GM21723 (cell line): ENCODE measurements around the gene RBM44.
"Not testable (repeated sequence)": the region's sequence is repeated elsewhere in the genome, so short reads cannot be mapped to it uniquely, and the experiment has no call there.

Experiments used
- ATAC-seq: cut with Tn5 transposase; IDR thresholded peaks from one replicate; pipeline ENCODE4 v1.9.1; 2021; ENCODE audit warnings: mild to moderate bottlenecking, moderate library complexity; ENCODE audit not compliant: unreplicated experiment

Gene RBM44

GRCh38 chr2:237841051-237841450 is 42.5 kb downstream of the RBM44 start:
- no peak for ATAC-seq

DNA sequence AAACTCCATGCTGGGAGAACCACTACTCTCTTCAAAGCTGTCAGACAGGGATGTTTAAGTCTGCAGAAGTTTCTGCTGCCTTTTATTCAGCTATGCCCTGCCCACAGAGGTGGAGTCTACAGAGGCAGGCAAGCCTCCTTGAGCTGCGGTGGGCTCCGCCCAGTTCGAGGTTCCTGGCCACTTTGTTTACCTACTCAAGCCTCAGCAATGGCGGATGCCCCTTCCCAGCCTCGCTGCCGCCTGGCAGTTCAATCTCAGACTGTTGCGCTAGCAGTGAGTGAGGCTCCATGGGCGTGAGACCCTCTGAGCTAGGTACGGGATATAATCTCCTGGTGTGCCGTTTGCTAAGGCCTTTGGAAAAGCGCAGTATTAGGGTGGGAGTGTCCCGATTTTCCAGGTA is 50.4 kb downstream of the RBM44 start:
- not testable (repeated sequence) for ATAC-seq

DNA sequence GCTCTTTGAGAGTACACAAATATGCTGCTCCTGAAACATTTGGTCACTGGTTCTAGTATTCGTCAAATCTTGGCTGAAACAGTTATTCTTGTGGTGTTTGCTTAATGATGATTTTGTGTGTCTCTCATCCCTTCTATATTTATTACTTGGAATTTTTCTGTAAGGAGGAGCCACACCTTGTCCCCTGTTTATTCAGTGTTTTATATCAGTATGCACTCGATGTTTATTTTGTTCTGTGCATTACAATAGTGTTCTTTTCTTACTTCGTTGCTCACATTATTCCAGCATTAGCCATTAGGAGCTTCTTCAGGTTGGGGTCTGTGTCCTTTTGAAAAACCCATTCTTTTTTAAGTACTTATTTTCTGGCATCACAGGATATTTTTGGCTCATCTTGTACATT is 55.7 kb downstream of the RBM44 start:
- no peak for ATAC-seq

DNA sequence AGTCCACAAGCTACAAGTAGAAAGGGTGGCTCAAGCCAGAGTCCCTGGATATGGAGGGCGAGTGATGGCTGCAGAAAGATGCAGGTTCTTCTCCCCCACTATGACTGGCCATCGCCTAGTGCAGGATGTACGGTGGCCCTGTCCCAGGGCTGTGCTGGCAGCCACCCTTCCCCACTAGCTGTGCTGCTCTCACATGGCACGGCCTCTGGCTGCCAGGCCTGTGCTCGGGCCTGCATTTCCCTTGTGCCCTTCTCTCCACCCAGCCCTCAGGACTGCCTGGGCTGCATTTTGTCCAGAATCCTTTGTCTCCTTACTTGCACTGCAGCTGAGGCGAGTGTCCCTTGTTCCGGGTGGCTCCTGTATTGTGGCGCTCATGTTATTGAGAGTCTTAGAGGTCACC is 59.2 kb downstream of the RBM44 start:
- ATAC-seq, result no peak

- no peak for ATAC-seq
Measured at GRCh38 chr2:237858294-237859081, 59.9 kb downstream of the RBM44 start.

DNA sequence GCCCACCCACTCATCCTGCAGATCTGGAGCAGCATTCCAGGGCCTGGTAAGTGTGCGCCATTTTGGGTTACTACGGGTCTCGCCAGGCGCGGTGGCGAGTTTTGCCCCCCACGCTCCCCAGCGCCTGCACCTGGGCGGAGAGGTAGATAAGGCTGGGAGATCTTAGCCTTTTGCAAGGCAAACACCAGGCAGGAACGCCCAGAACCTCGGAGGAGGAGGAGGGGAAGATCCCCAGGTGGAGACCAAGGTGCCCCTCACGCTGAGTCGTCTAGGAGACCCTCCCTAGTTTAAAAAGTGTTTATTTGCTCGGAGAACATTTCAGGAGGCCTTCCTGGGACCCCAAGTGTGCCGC is 60.5 kb downstream of the RBM44 start:
- ATAC-seq, result no peak

DNA sequence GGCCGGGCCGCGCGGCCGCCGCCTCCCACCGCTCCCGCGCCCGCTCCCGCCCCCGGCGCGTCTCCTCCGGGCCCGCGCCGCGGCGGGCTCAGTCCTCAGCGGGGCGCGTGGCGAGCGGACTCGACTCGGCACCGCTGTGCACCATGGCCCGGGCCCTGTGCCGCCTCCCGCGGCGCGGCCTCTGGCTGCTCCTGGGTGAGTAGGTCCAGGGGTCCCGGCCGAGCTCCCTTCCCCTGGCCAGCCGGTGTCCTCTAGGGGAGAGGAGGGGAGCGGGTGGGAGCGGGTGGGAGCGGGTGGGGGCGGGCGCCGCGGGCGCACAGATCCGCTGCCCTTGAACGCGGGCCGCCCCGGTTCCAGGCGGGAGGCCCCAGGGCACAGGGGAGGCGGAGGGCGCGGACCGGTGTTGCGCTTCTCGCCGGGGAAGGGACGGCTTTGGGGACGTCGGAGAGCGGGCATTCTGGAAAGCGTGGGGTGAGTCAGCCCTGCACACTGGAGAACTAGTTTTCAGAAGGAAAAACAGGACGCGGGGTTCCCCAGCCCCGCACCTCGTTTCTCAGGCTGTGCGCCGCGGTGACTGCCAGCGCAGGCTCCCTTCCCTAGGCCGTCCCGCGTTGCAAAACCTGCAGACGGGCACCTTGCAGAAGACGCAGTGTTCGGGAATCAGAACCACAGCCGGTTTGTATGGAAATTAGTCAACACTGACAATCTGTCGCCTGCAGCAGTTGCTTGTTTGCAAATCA is 61.1 kb downstream of the RBM44 start, which contains the start of gene RAMP1:
Gene RAMP1 (plus strand): TSS at position 91 of the 740 bp plus-strand sequence. CDS start 53 bp downstream, at position 144.
- ATAC-seq, result no peak

DNA sequence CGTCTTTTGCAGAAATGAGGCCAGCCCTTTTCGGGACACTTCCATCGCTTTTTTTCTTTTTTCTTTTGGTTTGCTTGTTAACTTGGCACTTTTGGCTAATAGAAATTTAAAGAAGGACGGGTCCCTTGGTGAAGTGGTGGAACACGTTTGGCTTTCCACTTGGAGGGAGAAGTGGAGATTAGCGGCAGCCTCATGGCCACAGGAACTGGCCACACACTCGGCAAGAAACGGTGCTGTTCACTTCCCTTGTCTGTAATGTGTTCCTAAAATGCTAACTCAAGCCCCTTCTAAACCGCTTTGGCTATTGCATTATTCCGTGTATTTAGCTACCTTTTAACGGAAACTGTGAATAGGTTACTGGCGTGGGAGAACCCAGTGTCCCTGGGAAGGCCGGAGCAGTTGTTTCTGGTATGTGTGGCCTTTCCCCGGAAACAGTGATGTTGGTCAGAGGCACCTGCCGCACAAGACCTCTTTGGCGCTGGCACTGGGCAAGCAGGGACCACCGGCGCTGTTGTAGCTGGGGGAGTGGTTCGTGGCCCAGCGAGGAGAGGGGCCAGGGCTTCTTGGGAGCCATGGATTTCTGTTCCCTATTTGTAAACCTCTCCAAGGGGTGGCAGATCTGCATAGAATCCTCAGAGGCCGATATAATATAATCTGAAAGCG is 61.8 kb downstream of the RBM44 start:
- ATAC-seq, result no peak

DNA sequence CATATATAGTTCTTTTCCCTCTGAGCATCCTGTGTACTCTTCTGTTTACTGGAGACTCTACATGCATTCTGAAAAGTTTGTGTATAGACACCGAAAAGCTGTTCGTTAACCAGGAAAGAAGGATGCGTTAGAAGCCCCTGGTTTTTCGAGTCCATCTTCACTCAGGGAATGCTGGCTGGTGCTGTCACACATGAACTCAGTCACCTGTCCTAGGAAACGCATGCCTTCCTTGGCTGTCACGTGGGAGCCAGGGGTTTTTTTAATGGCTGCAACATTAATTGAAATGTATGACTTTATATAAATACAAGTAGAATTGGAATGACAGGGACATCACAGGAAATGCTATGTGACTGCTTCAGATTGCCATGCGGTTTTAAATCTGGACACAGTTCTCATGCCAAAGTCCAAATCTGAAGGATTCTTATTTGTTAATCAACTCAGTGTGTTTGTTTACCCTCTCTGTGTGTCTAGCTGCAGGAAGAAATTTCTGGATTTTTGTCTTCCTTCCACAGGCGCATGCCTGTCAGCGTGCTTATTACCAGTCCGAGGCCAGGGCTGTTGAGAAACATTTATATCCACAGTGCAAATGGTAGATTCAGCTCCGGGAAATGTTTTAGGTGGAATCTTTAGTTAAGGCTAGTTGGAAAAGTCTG is 63.4 kb downstream of the RBM44 start:
- ATAC-seq, result no peak

DNA sequence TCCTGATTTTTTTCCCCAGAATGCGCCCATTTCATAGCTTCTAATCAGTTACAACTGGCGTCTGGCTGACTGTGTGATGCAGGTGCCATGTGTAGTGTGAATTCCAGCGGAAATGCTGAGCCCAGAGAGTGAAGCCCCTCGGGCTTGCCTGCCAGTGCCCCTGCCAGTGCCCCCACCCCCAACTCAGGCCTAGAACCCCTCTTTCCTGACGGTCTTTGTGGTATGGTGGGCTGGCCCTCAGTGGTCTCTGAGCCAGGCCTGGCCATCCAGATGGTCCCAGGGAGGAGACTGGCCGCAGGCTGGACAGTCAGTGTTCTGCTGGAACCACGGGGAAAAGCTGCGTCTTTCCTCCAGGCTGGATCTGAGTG is 63.9 kb downstream of the RBM44 start:
- ATAC-seq, result no peak

- ATAC-seq, result no peak
Measured at GRCh38 chr2:237863102-237863511, 64.5 kb downstream of the RBM44 start.

- no peak for ATAC-seq
Measured at GRCh38 chr2:237863689-237864443, 65.3 kb downstream of the RBM44 start.

DNA sequence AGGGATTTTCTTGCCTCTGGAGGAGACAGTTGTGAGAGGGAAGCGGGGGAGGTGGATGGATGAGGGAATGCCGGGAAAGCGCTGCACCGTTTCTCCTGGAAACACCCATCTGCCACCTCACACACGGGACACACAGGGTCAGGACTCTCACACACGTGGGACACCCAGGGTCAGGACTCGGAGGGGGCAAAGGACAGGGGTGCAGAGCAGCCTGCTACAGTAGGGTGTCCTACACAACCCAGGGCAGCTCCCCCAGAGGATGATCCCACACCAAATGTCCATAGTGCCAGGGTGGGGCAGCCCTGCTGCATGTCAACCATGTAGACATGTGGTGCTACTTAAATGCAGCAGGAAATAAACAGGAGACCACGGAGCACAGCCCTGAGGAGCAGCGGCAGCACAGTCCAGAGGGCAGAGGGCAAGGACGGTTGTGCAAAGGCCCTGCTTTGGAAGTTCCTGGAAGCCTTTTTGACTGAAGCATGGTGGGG is 65.9 kb downstream of the RBM44 start:
- no peak for ATAC-seq

DNA sequence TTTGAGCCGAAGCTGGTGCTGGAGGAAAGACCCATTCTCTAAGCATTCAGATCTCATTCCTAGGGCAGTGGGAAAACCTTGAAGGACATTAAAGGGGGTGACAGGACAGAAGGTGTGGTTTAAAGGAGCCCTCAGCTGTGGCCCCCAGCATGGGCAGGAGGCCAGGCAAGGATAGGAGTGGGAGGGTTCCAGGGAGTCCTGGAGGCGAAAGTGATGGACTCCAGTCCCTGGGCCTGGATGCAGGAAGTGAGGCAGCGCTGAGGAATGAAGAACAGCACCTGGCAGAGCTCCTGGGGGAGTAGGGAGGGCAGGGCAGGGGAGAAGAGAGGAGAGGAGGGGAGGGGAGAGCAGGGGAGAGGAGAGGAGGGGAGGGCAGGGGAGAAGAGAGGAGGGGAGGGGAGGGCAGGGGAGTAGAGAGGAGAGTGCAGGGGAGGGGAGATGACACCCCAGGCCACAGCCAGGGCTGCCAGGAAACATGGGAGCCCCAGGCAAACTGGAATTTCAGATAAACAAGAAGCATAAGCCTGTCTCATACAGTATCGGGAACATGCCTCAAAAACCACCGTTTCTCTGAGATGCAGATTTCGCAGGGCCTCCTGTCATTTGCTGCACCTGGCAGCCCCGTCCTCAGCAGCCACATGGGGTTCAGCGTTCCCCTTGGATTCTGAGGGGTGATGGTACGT is 66.5 kb downstream of the RBM44 start:
- no peak for ATAC-seq

DNA sequence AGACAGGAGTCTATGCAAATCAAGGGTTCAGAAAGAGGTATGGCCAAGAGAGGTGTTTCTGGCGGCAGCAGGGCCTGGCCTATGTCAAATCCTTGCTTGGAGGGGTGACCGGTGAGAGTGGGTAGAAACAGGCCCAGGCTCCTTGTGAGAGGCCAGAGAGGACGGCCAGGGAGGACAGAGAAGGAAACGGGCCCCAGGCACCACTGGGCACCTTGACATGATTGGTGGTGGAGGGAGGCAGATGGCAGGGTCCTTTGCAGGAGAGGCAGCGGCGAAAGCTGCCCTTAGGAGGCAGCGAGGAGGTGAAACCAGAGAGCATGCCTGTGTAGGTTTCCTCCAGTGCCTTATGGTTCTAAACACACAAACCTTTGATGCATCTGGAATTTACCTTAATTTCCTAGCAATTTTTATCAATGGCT is 67.1 kb downstream of the RBM44 start:
- ATAC-seq, result no peak

DNA sequence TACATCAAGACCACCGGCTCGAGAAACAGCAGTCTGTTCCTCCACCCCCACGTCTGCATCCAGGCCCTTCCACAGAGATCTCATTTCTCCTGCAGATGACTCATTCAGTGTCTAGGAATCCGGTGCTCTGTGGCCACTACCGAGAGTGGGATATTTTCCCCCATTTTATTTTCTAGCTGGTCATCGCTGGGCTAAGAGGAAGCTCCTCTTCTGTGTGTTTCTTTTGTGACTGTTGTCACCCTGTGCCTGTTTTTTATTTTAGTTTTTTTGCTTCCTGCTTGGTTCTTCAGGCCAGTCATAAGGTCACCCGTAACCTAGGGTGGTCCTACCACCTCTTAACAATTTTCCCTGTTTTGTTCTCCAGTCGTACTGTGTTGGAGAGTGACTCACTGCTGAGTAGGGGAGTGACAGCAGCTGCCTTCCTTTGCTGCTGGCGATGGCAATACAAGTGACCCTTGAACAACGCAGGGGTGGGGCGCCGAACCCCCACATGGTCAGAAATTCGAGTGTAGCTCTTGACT is 67.6 kb downstream of the RBM44 start:
- no peak for ATAC-seq

DNA sequence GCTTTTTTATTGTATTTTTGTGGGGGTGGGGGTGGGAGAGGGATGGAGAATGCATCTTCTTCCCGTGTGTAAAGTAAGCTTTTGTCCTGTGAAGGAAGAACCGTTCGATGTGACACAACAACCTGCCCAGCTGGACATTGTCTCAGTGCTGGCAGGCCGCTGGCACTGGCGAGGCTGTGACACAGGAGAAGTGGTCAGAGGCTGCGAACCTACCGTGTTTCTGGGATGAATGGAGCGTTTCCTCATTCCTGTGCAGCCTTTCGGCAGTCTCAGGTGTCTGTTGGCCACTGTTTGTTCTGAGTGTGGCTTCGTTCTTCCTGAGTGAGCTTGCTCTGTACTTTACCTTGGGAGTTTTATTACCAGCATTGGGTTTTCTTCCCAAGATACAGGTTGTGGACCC is 68.9 kb downstream of the RBM44 start:
- ATAC-seq, result no peak

DNA sequence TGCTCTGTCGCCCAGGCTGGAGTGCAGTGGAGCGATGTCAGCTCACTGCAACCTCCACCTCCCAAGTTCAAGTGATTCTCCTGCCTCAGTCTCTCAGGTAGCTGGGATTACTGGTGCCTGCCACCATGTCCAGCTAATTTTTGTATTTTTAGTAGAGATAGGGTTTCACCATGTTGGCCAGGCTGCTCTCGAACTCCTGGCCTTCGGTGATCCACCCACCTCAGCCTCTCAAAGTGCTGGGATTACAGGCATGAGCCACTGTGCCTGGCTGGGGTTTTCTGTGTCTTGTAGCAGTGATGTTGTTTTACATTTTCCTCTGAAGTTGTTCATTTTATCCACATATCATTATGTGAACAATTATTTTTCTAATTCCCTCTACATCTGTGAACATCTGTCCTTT is 69.5 kb downstream of the RBM44 start:
- ATAC-seq, result not testable (repeated sequence)

DNA sequence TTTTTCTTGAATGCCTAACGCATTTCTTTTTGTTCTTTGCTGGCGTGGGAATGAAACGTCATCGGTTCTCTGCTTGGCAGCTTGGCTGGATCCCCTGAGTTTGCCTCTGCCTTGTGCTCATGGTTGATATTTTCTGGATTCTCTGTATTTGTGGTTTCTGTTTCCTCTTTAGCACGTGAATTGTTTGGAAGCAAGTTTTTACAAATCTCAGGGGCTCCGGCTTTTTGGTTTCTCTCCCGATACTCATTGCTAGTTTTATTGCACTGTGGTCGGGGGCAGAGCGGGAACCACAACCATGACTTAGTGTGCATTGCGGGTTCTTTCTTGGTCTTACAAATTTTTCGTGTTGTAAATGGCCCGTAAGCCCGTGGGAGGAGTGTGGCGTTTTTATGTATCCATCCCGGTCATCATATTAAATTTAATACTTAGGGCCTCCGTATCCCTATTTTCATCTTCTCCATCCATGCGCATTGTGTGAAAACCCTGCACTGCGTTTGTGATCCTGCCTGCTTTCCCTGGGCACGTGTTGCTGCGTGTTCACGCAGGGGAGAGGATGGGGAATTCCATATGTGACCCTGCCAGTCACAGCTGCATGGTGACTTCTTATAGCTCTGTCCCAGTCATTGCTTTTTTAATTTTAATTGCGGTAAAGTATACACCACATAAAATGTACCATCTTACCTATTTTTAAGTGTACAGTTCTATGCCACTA is 70.2 kb downstream of the RBM44 start:
- no peak for ATAC-seq
